Measurements from ENCODE around the gene P2RY6. TPM values are rescaled to one million over a fixed set of nuclear protein-coding genes. Genes with fewer than 3 reads are reported as not detected.

The P2RY6 gene
- total and polyA plus RNA-seq, 2 of the 4 experiments (the other 2 are of a cell fraction), result 0.44 TPM; not detected in 1

Other genes with a start within 250 kb of the P2RY6 start
- 5.9 and 8.9 TPM in 2 replicates for gene FCHSD2, start 130.0 kb upstream of the P2RY6 start, total RNA-seq (2012; rRNA removed)
- gene FCHSD2, start 130.0 kb upstream of the P2RY6 start, polyA plus RNA-seq (2012; rRNA removed), result 16.6 and 18.7 TPM in 2 replicates
- not detected in 2 replicates for gene P2RY2, start 54.1 kb upstream of the P2RY6 start, total RNA-seq (2012; rRNA removed)
- 0.06 TPM in 1 of 2 replicates, not detected in the other for gene P2RY2, start 54.1 kb upstream of the P2RY6 start, polyA plus RNA-seq (2012; rRNA removed)
- gene ARHGEF17, start 35.9 kb downstream of the P2RY6 start, total RNA-seq (2012; rRNA removed), result 19.4 and 21.7 TPM in 2 replicates
- 97.7 and 128 TPM in 2 replicates for gene ARHGEF17, start 35.9 kb downstream of the P2RY6 start, polyA plus RNA-seq (2012; rRNA removed)
- 2.3 and 3.1 TPM in 2 replicates for gene RELT, start 104.1 kb downstream of the P2RY6 start, total RNA-seq (2012; rRNA removed)
- 5.3 and 6.5 TPM in 2 replicates for gene RELT, start 104.1 kb downstream of the P2RY6 start, polyA plus RNA-seq (2012; rRNA removed)

Measured in IMR-90 (cell line).